Measurements from ENCODE around the gene MFSD8. TPM values are rescaled to one million over a fixed set of nuclear protein-coding genes. Genes with fewer than 3 reads are reported as not detected.

Gene MFSD8
- total and polyA plus RNA-seq, 2 donors, result 8.9 to 64.4 TPM

Small RNA genes within 50 kb of the gene (small RNA-seq; reads per million reads assigned to genes)
- gene RNU6-583P, result not detected

Other genes with a start within 250 kb of the MFSD8 start
- gene SLC25A31, start 234.8 kb downstream of the MFSD8 start, total RNA-seq, result not detected
- gene SLC25A31, start 234.8 kb downstream of the MFSD8 start, polyA plus RNA-seq, result not detected
- 4.5 TPM for gene HSPA4L, start 182.9 kb downstream of the MFSD8 start, total RNA-seq
- 1.7 TPM for gene HSPA4L, start 182.9 kb downstream of the MFSD8 start, polyA plus RNA-seq
- 21.6 TPM for gene PLK4, start 84.3 kb downstream of the MFSD8 start, total RNA-seq
- gene PLK4, start 84.3 kb downstream of the MFSD8 start, polyA plus RNA-seq, result 1.5 TPM
- gene ABHD18, start 233 bp upstream of the MFSD8 start, total RNA-seq, result 19.5 TPM
- 4.4 TPM for gene ABHD18, start 233 bp upstream of the MFSD8 start, polyA plus RNA-seq
- gene LARP1B, start 96.1 kb upstream of the MFSD8 start, total RNA-seq, result 55.4 TPM
- 11.1 TPM for gene LARP1B, start 96.1 kb upstream of the MFSD8 start, polyA plus RNA-seq

Data from urinary bladder (tissue), 2 donors.